Right atrium auricular region (tissue), 2 donors: ENCODE data around the gene NTNG2. TPM values are rescaled to one million over a fixed set of nuclear protein-coding genes. Genes with fewer than 3 reads are reported as not detected.

Source experiments
- DNase-seq: peaks from one replicate; pipeline ENCODE4 v3.0.0-alpha.2; 2019; ENCODE audit warnings: low spot score
- H3K27ac ChIP-seq, 2 donors: fragments of 200-600 bp; sonication (generic); 1 replicate in 1 of 2; 2 replicates in 1 of 2; pipeline ENCODE4 v1.5.1; 2016 to 2019
- H3K27me3 ChIP-seq, 2 donors: fragments of 200-600 bp; sonication (generic); one replicate each; pipeline versions ENCODE4 v1.5.1 to v1.6.0; 2017 to 2019
- H3K36me3 ChIP-seq: fragments of 200-600 bp; sonication (generic); one replicate; pipeline ENCODE4 v1.5.1; 2016
- H3K4me1 ChIP-seq, 2 donors: fragments of 200-600 bp; sonication (generic); one replicate each; pipeline versions ENCODE4 v1.5.1 to v1.6.0; 2017 to 2019
- H3K4me3 ChIP-seq, 2 donors: fragments of 200-600 bp; sonication (generic); 1 replicate in 1 of 2; 2 replicates in 1 of 2; pipeline ENCODE4 v1.5.1; 2017 to 2019; ENCODE audit warnings: mild to moderate bottlenecking in 1 of 2, moderate library complexity in 1 of 2
- H3K9me3 ChIP-seq, 2 donors: fragments of 200-600 bp; sonication (generic); one replicate each; pipeline ENCODE4 v1.5.1; 2019
- CTCF ChIP-seq, 2 donors: fragments of 200-600 bp; sonication (generic); IDR thresholded peaks; one replicate each; pipeline ENCODE4 v1.5.1; 2019; ENCODE audit warnings: antibody characterized with exemption in 2 of 2
- total RNA-seq, 2 donors: library from RNA; depleted of rRNA; stranded (reverse); fragments of >200 nt; gene quantifications; one replicate each; pipeline ENCODE4 v1.1.0, GENCODE V29; 2016

The NTNG2 gene
- total RNA-seq = 10 to 100 TPM in 1 of 2 donors, 1 to 10 TPM in 1; 5.2 to 16.9 TPM

- TF ChIP-seq CTCF (IDR thresholded peaks at IDR 0.05) = no peak
- Histone ChIP-seq H3K4me3 (peak within 1 kb of the TSS; percentile 69 to 72), H3K36me3 (no peaks in the 10 kb centered on the region), H3K9me3 (no peaks in the 10 kb centered on the region), H3K4me1 (peaks cover 0 to 31% of the 10 kb centered on the region in 2 donors), H3K27ac (peak within 1 kb of the TSS; percentile 64 to 72), H3K27me3 (peaks cover 0 to 5% of the 10 kb centered on the region in 2 donors)
- DNase-seq = no peak
Measured at GRCh38 chr9:132161743-132162184, at the start of gene NTNG2. Gene NTNG2, plus strand, starts transcription at chr9:132162058. Its CDS starts 4,774 bp downstream, at chr9:132166832.

- no peaks in the 10 kb centered on the region for H3K9me3 ChIP-seq
- no peaks in the 10 kb centered on the region for H3K4me1 ChIP-seq
- no peaks in the 10 kb centered on the region for H3K27me3 ChIP-seq
- no peak overlapping the region for H3K27ac ChIP-seq
- no peaks in the 10 kb centered on the region for H3K36me3 ChIP-seq
- H3K4me3 ChIP-seq = no peak overlapping the region
- DNase-seq = no peak
- TF ChIP-seq CTCF (IDR thresholded peaks at IDR 0.05) = no peak
Measured at GRCh38 chr9:132114102-132114707, 47.7 kb upstream of the NTNG2 start.

GRCh38 chr9:132116583-132116982 lies 45.3 kb upstream of the NTNG2 start:
- no peaks in the 10 kb centered on the region for H3K9me3 ChIP-seq
- H3K27me3 ChIP-seq = no peaks in the 10 kb centered on the region
- no peak for TF ChIP-seq CTCF (IDR thresholded peaks at IDR 0.05)
- H3K27ac ChIP-seq = no peak overlapping the region
- no peak for DNase-seq
- H3K36me3 ChIP-seq = no peaks in the 10 kb centered on the region
- no peaks in the 10 kb centered on the region for H3K4me1 ChIP-seq
- no peak overlapping the region for H3K4me3 ChIP-seq

- no peak overlapping the region for H3K27ac ChIP-seq
- no peak overlapping the region for H3K4me3 ChIP-seq
- no peaks in the 10 kb centered on the region for H3K9me3 ChIP-seq
- no peaks in the 10 kb centered on the region for H3K4me1 ChIP-seq
- DNase-seq = no peak
- no peak for TF ChIP-seq CTCF (IDR thresholded peaks at IDR 0.05)
- no peaks in the 10 kb centered on the region for H3K36me3 ChIP-seq
- no peaks in the 10 kb centered on the region for H3K27me3 ChIP-seq
Measured at GRCh38 chr9:132117694-132118093, 44.2 kb upstream of the NTNG2 start.

GRCh38 chr9:132121021-132121420 lies 40.8 kb upstream of the NTNG2 start:
- Histone ChIP-seq H3K27me3 (no peaks in the 10 kb centered on the region), H3K36me3 (no peaks in the 10 kb centered on the region), H3K4me3 (no peak overlapping the region), H3K27ac (no peak overlapping the region), H3K9me3 (no peaks in the 10 kb centered on the region), H3K4me1 (no peaks in the 10 kb centered on the region)
- TF ChIP-seq CTCF (IDR thresholded peaks at IDR 0.05) = no peak
- DNase-seq = no peak

GRCh38 chr9:132124800-132125199 lies 37.1 kb upstream of the NTNG2 start:
- Histone ChIP-seq H3K4me1 (no peaks in the 10 kb centered on the region), H3K27me3 (no peaks in the 10 kb centered on the region), H3K4me3 (no peak overlapping the region), H3K36me3 (no peaks in the 10 kb centered on the region), H3K27ac (no peak overlapping the region), H3K9me3 (no peaks in the 10 kb centered on the region)
- no peak for TF ChIP-seq CTCF (IDR thresholded peaks at IDR 0.05)
- DNase-seq = no peak
